ENCODE measurements around the gene KCNJ9.
"Not testable (repeated sequence)": the region's sequence is repeated elsewhere in the genome, so short reads cannot be mapped to it uniquely, and the experiment has no call there.

KCNJ9 gene

DNA sequence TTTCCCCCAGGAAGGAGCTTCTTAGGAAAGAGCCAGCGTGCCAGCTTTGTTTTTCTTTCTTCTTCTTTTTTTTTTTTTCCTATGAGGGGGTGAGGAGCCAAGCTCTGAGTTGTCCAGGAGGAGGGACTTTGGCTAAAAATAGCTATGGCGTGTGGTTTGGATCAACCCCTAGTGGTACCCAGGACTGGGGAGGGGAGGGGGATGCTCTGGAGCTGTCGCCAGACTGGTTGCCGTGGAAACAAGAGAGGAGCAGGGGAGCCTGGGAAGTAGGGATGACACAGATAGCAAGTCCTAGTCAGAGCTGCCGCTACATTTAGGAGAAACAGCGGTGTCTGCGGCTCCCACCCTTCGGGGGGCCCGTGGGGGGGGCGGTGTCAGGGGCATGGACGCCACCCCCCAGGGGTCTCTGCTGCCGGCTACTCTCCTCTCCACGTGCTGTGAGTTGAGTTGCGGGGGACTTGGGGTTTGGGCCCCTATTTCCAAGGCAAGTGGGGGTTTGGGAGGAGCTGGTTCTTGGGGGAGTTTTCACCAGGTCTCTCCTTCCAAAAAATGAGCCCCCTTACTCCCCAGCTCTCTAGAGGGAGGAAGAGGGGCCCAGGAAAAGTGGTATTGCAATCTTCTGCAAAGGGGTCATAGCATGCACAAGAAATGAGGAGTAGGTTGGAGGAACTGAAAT is at the start of gene KCNJ9:
TSS of gene KCNJ9 (plus strand) at position 278 of the 676 bp plus-strand sequence. CDS start 2,493 bp downstream, outside the sequence.
- DNase-seq, result peak in 53 of 56 donors; percentile 21 to 97 (median 78)

DNA sequence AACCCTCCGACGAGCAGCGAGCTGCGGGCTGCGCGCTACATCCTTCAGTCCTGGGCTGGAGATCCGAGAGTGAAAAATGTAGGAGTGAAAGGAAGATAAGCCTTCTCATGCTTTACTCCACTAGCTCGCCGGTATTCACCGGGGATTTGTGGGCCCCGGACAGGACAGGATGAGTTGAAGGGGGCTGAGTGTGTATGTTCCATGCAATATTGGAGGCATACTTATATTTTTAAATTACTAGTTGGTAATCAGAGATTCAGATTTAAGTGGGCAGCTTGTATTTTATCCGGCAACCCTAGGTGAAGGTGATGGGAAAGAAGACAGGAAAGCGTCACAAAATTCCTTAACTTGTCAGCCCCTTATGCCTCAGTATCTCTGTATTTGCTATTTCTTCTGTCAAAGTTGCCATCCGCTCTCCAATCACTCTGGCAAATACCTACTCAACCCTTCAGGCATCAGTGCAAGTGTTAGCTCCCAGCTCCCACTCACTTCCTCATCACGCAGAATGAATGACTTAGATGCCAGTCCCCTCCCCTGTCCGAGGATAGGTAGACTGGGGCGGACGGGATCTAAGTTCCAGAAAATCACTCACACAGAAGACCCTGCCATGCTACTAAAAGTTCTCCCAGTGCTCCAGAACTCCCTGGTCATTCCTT is 49.0 kb upstream of the KCNJ9 start:
- no peak for DNase-seq

DNA sequence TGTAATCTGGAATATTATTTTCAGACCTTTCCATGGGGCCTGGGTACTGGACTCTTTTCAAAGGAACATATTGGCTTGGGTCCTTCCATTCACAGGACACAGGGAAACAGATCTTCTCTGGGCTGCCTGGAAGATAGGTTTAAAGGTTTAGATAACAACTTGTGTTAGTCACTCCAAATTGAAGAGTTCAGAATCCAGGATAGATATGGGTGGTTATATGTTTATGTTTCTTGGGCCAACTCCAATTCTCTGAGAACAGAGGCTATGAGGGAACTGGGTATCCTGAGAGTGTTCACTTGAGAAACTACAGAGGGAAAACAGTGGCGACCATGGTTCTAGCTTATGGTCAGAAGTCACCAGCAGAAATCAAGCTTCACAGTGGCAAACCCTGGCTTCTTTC is 40.9 kb upstream of the KCNJ9 start:
- no peak for DNase-seq

DNA sequence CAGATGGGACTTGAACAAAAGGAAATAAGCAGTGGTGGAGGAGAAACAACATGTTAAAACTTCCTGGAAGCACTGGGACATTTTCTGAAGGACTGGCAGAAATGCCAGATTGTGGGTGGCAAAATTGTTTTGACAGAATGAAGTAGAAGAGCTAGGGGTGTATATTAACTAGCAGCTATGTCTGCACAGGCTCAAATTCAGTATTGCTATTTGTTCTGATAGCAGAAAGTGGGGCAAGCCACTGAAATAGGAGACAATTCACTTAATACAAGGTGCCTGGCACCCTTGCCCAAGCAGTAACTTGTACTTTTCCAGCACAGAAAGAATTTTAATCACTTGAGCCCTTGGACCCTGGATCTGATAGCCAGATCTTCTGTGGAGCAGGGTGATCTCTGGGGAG is 37.8 kb upstream of the KCNJ9 start:
- DNase-seq, result no peak

DNA sequence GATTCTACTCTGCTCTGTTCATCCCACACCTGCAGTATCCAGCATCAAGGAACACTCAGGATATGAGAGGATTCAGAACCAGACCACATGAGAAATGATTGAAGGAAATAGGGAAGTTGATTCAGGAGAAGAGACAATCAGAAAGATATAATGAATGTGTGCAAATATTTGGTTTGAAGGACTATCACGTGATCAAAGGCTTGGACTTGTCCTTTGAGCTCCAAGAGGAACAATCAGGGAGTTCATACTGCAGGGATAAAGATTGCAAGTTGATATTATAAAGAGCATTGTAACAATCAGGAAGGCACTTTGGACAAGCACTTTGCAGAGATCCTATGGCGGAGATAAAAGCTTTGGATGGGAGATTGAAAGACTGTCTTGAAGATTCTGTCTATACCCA is 35.7 kb upstream of the KCNJ9 start:
- DNase-seq, result no peak

DNA sequence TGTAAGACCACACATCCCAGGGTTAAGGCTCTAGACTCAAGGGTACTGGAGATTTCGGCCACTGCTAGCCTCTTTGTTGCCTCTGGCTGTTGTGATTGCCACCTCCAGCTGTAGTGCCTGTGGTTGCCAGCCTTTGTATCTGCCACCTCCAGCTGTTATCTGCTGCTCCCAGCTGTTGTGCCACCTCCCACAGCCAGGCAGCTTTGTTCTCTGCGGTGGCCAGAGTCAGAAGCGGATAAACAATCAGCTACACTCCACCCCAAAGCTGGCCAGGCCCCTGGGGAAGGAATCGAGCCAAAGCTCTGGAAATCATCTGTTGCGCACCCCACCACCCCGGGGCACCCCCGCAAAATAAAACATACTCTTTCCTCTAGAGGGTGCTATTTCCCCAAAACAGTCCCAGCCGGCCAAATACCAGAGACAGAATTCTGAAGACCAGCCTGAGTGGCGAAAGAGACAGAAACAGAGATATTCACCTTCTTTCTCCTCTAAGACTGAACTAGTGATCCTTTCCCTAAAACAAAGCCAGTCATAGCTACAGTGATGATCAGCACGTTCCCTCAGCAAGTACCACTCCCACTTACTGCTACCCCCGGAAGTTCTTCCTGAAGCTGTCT is 34.7 kb upstream of the KCNJ9 start:
- DNase-seq, result peak in 55 of 56 donors; percentile 28 to 95 (median 82)

DNA sequence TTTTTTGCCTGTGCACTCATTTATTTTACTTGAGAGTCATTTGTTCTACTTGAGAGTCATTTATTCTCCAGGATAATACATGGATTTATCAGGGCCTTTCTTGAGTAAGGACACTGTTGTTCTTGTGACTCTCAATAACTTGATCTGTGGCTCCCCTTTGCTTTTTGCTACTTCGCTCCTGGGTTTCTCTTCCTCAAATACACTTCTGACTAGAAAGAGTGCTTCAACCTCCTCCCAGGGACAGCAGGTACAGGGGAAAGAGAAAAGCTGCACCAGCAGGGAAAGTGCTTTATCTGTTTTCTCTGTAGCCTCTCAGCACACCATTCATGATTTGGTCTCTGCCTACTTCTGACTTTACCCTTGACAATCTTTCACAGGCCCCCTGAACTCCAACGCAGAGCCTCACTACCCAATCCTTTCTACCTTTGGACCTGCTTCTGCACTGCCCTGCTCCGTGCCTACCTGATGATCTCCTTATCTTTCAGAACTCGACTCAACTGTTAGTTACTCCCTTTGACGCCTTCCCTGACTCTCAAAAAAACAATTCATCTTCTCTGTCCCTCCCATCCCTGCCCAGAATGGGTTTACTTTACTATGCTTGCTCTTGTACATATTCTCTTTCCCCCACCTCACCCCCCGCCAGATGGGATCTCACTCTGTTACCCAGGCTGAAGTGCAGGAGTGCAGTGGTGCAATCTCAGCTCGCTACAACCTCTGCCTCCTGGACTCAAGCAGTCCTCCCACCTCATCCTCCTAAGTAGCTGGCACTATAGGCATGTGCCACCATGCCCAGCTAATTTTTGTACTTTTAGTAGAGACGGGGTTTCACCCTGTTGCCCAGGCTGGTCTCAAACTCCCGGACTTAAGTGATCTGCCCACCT is 34.0 kb upstream of the KCNJ9 start:
- DNase-seq, result no peak

DNA sequence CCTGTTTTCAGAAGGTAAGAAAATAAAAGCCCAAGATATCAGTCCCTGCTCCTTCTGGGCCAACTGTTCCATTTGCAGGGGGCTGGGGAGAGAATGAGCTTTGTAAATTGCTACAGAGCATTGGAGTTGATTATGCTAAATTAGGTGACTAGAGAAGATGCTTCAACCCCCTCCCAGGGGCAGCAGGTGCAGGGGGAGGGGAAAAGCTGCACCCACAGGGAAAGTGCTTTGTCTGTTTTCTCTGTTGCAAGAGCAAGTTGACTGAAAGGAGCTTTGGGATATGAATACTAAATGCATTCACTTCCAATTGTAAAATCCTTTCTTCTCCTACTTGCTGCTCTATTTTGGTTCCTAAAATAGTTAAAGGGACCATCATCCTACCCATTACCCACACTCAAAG is 33.0 kb upstream of the KCNJ9 start:
- no peak for DNase-seq

DNA sequence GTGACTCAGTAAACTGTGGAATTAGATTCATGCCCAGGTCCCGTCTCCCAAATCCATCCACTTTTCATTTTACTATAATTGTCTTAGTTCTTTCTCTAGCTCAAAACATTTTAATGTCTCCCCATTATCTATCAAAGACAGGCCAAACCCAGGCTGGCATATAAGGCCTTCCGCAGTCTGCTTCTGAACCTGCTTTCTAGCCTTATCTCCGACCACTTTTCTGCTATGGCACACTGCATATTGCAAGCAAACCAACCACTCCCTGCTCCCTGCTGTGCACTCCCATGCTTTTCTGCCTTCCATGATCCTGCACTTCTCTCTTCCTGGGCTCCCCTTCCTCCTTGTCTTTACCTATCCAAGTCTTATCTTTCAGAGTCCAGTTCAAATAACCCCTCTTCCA is 32.2 kb upstream of the KCNJ9 start:
- no peak for DNase-seq

DNA sequence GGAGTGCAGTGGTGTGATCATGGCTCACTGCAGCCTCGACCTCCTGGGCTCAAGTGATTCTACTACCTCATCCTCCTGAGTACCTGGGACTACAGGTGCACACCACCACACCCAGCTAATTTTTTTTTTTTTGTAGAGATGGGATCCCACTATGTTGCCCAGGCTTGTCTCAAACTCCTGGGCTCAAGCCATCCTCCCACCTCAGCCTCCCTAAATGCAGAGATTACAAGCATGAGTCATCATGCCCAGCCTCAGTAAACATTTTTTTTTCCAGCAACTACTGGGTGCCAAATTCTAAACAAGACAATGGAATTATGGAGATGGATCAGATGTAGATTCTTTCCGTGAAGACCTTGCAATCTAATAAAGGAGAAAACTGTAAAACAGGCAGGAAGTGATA is 31.2 kb upstream of the KCNJ9 start:
- not testable (repeated sequence) for DNase-seq

DNA sequence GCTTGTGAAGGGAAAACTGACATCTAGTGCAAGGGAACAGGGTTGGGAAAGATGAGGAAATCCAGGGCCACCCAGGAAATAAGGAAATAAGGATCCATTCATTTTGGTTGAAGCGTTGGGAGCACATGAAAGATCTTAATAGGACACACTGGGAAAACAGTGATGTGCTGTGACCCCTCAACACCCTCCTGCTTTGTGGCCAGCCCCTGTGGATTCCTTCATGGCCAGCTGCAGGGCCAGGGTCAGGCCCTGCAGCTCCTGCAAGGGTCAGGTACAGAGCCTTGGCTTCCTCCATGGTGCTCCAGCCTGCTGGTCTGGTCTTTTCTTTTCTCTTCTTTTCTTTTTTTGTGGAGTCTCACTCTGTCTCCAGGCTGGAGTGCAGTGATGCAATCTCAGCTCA is 30.7 kb upstream of the KCNJ9 start:
- DNase-seq, result no peak

DNA sequence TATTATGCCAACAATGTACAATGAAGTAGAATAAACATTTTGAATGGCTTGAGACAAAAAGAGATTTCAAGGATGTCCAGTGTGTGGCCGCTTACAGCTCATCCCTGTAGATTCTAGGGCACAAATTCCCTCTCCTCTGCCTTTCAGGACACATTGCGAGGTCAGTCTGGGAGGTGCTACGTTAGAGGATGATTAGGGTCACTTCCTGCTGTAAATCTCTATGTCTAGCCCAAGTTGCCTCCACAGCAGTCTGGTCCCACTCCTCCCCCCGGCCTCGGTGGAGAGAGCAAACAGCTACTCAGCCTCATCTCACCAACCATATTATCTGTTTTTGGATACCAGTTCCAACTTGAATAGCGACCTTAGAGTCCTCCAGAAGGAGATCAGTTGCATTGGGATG is 28.4 kb upstream of the KCNJ9 start:
- DNase-seq, result no peak

DNA sequence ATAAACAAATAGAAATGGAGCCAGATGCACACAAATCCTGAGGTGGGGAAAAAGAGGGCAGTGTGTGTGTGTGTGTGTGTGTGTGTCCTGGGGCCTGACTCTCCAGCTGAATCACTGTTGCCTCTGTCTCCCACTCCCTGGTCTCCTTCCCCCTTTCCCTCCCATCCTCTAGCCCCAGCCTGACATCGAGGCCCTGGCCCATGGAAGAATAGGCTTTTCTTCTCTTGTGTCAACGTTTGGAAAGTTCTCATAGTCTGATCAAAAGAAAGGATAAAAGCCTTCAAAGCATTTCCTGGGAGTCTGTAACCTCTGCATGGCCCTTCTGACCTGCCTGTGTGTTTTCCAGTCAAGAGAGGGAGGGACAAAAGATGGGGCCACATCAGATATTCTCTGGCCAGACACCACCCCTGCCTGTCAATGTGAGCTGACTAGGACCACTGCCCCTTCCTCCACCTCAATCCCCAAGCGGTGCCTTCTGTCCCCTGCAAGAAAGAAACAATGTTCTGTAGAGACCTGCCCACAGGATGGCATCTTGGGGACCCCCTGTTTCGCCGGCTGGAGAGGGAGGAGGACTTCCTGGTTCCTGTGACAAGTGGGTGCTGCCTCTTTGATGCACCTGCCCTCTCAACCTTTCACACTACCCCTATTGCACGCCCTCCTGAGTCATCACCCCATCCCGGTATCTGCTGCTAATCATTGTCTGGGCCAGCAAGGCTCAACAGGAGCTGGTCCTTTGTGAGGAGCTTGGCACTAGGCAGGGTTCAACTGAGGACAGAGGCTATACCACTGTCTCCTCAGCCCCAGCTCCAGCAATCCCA is 27.6 kb upstream of the KCNJ9 start:
- DNase-seq, result peak in 1 of 56 donors; percentile 25

DNA sequence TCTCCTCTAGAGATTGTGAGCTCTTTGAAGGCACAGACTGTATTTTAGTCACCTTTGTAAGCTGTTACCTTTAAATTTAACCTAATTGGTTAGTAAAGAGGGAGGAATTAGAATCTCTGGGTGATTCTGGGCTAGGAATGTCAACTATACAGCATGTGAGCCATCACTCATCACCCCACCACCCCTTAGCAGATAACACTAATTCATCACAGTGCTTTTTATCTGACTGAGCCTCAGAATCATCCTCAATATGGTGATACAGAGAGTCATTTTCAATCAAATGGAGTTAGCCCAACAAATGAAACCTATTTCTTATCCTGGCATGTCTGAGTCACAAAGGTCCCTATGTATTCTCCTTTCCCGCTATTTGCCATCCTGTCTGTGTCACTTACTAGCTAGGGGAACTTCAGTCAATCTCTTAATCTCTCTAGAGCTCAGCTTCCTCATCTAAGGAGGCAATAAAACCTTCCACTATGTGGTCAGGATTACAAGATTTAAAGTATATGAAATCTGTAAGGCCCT is 24.6 kb upstream of the KCNJ9 start:
- no peak for DNase-seq

DNA sequence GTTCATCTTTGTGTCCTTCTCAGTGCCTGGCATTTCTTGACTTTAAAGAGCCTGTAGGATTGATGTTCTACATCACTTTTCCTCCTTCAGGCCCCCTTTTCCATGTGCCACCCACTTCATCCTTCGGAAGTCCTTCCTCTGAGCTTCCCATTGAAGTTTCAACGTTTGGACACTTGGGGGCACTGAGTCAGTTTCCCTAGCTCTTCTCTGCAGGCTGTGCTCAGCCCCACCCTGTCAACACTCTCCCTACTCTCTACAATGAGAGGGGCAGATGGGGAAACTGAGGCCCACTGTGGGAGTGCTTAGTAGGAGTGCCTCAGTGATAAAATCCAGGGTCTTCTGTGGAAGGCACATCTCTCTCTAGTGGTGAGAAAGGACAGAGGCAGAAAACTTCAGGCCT is 23.3 kb upstream of the KCNJ9 start:
- DNase-seq, result peak in 5 of 56 donors; percentile 21 to 36 (median 24)

DNA sequence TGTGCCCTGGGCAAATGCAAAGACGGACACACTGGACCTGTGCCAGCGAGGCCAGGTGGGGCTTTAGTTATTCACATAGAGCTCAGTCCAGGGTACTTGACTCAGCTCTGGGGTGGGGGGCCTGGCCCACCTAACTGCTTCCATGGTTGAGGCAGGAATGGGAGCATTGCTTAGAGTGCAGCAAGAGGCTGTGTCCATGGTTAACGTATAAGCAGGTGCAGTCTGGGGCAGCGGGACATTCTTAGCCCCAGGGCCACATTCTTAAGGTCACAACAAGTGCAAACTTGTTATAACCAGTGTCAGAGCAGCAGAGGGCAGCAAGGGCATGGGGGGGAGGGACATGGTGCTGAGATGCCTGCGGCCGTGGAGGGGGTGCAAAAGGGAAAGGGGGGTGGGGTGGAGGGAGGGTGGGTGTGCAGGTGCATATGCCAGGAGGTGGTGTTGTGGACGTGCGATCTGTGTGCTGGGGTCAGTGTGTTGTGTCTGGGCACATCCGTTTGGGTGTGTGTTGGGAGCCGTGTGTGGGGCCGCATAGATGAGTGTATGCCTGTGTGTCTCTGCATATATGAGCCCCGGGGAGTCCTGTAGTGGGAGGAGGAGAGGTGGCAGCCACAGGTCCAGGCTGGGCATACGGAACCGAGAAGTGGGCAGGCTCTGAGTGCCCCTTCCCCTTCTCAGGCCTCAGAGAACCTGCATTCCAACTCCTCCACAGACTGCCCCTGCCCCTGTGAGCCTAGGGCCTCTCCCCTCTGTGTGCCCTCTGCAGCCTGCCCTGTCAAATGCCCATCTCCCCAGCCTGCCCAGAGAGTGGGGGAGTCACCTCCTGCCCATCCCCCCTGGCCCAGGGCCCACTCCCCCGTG is 19.7 kb upstream of the KCNJ9 start:
- DNase-seq, result peak in 21 of 56 donors; percentile 24 to 83 (median 56)

DNA sequence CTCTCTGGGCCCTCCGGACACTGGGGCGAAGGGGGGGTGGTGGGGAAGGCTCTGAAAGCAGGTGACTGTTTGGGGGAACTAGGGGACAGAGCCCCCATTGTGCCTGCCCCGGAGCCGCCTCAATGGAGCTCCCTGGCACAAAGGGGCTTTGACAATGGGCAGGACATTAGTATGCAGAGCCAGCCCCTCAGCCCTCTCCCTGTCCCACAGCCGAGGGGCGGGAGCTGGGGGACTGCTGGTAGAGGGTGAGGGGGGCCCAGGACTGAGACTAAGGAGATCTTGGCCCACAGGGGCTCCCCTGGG is 19.2 kb upstream of the KCNJ9 start:
- DNase-seq, result peak; percentile 44 to 99 (median 94)

DNA sequence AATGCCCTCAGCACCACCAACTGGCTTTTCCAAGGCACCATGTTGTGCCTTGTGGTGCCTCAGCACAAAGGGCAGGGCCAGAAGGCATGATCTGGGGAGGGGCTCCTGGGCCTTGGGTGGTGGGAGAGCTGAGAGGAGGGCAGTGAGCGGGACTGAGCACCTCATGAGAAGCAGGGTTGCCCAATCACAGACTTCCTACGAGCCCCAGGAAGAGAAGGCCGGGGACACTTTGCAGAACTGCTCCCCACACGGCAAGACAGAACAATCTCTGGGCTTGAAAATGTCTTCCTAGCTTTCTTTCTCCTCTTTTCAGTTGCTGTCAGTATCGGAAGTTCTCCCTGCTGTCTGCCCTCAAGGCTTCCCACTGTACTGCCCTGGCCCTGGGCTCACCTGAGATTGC is 18.2 kb upstream of the KCNJ9 start:
- no peak for DNase-seq

DNA sequence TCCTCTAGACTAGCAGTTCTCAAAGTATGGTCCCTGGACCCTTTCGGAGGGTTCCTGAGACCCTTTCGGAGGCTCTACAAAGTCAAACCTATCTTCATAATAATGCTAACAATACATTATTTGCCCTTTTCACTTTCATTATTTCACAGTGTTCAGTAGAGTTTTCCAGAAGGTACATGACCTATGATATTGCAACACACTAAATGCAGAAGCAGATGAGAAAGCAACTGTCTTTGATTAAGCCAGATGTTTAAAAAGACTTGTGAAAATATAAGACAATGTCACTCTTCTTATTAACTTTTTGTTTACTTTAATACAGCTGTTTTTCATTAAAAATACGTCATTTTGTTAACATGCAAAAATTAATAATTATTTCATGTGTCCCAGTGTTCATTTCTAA is 17.2 kb upstream of the KCNJ9 start:
- no peak for DNase-seq

DNA sequence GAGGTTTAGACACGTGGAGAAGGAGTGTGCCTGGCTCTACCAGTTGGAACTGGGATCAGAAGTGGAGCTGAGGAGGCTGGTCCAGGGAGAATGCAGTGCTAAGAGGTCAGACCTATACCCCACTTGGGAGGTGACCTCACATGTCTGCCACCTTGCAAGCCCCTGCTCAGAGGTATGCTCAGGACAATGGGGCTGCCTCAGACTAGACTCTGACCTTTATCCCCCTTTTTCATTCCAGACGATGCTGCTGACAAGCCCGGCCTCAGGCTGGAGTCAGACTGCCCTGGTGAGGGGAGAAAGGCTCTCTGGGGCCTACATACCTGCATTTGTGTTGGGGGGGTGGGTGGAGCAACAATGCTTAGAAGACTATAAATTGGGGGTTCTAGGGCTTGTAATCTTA is 16.6 kb upstream of the KCNJ9 start:
- no peak for DNase-seq

Data from amygdala (tissue), 56 donors.